Erythroblast (primary cell): ENCODE measurements around the gene PGBD2.
"Not testable (repeated sequence)": the region's sequence is repeated elsewhere in the genome, so short reads cannot be mapped to it uniquely, and the experiment has no call there.

Experiments used
- GATA1 ChIP-seq: IDR thresholded peaks from 2 replicates; pipeline ENCODE4 v1.6.1; 2011; ENCODE audit warnings: low read depth, mild to moderate bottlenecking, control low read depth, low read length, moderate library complexity
- POLR2A ChIP-seq: IDR thresholded peaks from 2 replicates; pipeline ENCODE4 v1.6.1; 2011; ENCODE audit warnings: mild to moderate bottlenecking, low read length

GRCh38 chr1:248882427-248882826 lies 23.6 kb upstream of the PGBD2 start:
- TF ChIP-seq POLR2A, result peak; percentile 14
- TF ChIP-seq GATA1, result not testable (repeated sequence)
